Measurements from ENCODE around the gene JKAMP. TPM values are rescaled to one million over a fixed set of nuclear protein-coding genes. Genes with fewer than 3 reads are reported as not detected.

The JKAMP gene
- total RNA-seq, 1 donor from 2014 or later = 57.1 TPM

DNA sequence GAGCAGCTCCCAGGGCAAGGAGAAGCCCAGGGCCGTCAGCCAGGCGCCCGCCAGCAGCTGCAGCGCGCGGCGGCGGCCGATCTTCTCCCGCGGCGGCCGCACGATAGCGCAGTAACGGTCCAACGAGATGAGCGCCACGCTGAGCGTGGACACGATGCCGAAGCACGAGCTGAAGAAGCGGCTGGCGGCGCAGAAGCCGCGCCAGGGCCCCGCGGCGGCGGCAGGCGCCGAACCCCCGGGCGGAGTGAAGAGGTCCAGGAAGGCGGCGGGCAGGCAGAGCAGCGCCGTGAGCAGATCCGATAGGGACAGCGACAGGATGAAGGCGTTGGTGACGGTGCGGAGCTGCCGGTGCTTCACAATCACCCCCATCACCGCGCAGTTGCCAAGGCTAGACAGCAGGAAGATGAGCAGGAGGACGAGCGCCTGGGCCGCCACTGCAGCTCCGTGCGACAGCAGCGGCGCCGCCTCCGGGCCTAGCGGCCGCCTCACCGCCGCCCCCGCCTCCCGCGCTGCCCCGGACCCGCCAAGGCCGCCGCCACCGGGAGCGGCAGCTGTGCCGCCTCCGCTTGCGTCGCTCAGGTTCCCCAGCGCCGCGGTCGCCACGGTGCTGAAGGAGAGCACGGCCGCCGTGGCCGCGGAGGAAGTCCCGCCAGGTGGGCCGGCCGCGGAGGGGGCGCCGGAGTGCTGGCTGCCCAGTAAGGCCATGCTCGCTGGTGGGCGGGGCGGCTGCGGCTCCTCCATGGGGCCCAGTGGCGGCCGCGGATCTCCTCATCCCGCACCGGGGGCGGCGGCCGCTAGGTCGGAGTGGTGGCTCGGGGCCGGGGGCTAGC is 19.6 kb upstream of the JKAMP start:
- no peak for DNase-seq (ENCODE audit: low read depth)

DNA sequence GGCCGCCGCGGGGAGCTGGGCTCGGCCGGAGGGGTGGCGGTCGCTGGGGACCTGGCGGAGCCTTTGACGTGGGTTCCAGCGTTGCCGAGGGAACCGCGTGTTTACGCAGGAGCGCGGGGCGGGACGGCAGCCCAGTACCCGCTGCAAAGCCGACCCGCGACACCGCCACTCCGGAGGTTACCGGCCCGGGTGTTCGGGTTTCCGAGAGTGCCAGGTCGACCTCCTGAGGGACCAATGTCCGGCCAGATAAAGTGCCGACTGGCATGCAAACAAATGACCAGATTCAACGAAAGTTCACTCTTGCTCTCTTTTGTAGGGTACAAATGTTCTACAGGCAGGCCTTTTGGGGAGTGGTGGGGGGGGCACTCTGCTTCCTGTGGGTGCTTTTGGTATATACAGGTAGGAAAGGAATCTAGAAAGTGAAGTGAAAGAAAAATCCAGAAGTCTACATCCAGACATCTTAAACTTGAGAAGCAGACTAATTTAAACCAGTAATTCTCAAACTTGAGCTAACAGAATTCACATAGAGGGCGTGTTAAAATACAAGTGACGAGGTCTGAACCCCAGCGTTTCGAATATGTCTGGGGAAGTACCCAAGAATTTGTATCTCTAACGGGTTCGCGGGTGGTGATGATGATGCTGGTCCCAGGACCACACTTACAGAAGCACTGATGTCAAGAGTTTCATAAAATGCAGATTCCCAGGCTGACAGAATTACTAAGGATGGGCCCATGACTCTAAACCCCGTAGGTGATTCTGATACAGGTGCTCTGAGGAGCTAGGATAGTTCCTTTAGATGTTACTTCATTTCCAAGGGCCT is 18.8 kb upstream of the JKAMP start, which contains the start of gene GPR135:
Gene GPR135, minus strand, starts transcription at position 65 of the 820 bp plus-strand sequence. CDS start 154 bp downstream, outside the sequence.
- DNase-seq (ENCODE audit: low read depth) = no peak
- TF ChIP-seq, protein P1, sequence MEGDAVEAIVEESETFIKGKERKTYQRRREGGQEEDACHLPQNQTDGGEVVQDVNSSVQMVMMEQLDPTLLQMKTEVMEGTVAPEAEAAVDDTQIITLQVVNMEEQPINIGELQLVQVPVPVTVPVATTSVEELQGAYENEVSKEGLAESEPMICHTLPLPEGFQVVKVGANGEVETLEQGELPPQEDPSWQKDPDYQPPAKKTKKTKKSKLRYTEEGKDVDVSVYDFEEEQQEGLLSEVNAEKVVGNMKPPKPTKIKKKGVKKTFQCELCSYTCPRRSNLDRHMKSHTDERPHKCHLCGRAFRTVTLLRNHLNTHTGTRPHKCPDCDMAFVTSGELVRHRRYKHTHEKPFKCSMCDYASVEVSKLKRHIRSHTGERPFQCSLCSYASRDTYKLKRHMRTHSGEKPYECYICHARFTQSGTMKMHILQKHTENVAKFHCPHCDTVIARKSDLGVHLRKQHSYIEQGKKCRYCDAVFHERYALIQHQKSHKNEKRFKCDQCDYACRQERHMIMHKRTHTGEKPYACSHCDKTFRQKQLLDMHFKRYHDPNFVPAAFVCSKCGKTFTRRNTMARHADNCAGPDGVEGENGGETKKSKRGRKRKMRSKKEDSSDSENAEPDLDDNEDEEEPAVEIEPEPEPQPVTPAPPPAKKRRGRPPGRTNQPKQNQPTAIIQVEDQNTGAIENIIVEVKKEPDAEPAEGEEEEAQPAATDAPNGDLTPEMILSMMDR (conservative IDR thresholded peaks at IDR 0.05; ENCODE audit: low read depth, low read length) = no peak
- peak within 1 kb of the TSS; percentile 52 for H3K4me3 ChIP-seq (ENCODE audit: low read depth, low read length)

More for the DNA sequence above, 19.6 kb upstream of the JKAMP start:
- TF ChIP-seq, protein P1 (conservative IDR thresholded peaks at IDR 0.05; ENCODE audit: low read depth, low read length) = no peak
- peak overlapping the region; percentile 52 for H3K4me3 ChIP-seq (ENCODE audit: low read depth, low read length)

DNA sequence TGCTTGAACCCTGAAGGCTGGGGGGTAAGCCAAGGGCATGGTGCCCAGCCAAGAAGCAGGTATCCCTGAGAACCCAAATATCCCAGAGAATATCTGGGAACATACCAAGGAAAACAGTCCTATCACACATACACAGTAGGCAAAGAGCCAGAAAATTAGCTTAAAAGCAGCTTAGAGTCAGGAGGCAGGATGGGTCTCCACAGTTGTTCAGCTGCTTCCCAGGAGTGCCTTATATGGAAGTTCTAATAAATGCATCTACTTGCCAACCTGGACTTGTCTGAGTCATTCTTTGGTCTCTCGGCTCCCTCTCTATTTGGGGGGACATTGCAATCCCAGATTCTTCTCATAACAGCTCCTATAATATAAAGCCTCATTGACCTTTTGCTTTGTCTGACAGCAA is 10.1 kb upstream of the JKAMP start:
- no peak overlapping the region for H3K4me3 ChIP-seq (ENCODE audit: low read depth, low read length)
- DNase-seq (ENCODE audit: low read depth) = no peak
- TF ChIP-seq, protein P1 (conservative IDR thresholded peaks at IDR 0.05; ENCODE audit: low read depth, low read length) = no peak

DNA sequence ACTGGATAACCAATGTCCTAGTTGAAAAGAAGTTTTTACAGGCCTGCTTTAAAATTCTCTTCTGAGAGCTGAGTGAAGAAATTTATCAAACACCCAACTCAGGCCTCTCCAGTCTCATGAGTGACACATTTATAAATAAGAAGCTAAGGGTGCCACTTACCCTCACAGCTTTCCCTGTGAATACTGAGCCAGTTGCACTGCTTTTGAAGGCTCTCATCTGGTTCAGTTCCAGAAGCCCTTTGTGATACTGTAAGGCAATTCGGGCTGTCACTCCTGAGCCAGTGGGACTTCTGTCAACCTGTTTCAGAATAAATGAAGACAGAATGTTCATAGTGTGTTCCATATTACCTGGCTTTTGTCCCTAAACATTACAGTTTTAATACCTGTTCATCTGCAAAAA is 8.6 kb upstream of the JKAMP start:
- DNase-seq (ENCODE audit: low read depth) = no peak
- TF ChIP-seq, protein P1 (conservative IDR thresholded peaks at IDR 0.05; ENCODE audit: low read depth, low read length) = no peak
- no peak overlapping the region for H3K4me3 ChIP-seq (ENCODE audit: low read depth, low read length)

DNA sequence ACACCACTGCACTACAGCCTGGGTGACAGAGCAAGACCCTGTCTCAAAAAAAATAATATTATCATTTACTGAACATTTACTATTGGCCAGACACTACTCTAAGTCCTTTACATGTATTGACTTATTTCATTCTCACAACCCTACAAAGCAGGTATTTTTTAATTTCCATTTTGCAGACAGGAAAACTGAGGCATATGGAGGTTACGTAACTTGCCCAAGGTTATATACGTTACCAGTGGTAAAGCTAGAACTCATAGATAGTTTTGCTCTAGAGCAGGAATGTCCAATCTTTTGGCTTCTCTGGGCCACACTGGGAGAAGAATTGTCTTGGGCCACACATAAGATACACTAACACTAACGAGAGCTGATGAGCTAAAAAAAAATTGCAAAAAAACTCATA is 5.8 kb upstream of the JKAMP start:
- no peak overlapping the region for H3K4me3 ChIP-seq (ENCODE audit: low read depth, low read length)
- DNase-seq (ENCODE audit: low read depth) = no peak
- TF ChIP-seq, protein P1 (conservative IDR thresholded peaks at IDR 0.05; ENCODE audit: low read depth, low read length) = no peak

DNA sequence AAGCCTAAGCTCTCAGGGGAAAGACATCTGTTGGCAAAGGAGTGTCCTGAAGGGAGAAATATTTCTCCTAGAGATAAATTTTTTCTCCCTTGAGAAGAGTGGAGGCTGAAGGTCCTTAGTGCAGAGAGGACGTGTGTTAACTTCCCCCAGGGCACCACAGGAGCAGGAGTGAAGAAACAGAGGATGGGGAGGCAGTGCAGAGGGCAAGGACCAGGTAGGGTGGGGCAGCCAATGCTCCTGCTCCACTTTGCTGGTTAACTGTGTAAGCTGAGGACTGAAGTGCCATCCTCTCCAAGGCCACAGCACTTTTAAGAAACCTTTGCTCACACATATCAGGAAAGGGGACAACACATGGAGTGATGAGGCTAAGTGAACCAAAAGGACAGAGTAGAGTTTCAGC is 4.2 kb upstream of the JKAMP start:
- DNase-seq (ENCODE audit: low read depth) = no peak
- TF ChIP-seq, protein P1 (conservative IDR thresholded peaks at IDR 0.05; ENCODE audit: low read depth, low read length) = no peak
- no peak overlapping the region for H3K4me3 ChIP-seq (ENCODE audit: low read depth, low read length)
